ENCODE measurements around the gene ZNF205. TPM values are rescaled to one million over a fixed set of nuclear protein-coding genes. Genes with fewer than 3 reads are reported as not detected.

ZNF205 gene
- total and polyA plus RNA-seq, 9 of the 15 experiments (the other 6 are each of a cell fraction or from before 2014, with no cell fraction given), result 2.4 to 11.8 (median 5.1) TPM; not detected in 2

DNA sequence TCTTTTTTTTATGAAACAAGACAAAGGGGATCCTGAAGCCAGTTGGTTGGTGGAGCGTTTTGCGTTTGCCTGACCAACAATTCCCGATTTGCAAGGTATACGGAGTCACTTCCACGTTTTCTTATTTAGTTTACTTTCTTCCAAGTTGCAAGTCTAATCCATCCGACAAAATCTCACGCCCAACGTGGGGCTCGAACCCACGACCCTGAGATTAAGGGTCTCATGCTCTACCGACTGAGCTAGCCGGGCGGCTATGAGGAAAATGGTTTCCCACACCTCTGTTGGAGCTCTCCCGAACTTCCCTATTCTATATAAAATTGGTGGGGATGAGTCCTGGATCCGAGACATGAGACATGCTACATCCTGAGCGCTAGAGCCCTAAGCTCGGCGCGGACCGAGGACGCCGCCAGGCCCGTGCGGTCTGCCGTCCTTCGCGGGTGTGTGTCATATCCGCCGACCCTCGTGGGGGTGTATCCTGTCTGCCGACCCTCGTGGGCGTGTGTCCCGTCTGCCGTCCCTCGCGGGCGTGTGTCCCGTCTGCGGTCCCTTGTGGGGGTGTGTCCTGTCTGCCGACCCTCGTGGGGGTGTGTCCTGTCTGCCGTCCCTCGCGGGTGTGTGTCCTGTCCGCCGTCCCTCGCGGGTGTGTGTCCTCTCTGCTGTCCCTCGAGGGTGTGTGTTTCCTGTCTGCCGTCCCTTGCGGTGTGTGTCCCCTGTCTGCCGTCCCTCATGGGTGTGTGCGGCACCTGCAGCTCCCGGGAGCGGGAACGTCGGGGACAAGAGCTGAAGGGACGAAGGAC is 45.0 kb downstream of the ZNF205 start (continued):
- TF ChIP-seq, protein P1, sequence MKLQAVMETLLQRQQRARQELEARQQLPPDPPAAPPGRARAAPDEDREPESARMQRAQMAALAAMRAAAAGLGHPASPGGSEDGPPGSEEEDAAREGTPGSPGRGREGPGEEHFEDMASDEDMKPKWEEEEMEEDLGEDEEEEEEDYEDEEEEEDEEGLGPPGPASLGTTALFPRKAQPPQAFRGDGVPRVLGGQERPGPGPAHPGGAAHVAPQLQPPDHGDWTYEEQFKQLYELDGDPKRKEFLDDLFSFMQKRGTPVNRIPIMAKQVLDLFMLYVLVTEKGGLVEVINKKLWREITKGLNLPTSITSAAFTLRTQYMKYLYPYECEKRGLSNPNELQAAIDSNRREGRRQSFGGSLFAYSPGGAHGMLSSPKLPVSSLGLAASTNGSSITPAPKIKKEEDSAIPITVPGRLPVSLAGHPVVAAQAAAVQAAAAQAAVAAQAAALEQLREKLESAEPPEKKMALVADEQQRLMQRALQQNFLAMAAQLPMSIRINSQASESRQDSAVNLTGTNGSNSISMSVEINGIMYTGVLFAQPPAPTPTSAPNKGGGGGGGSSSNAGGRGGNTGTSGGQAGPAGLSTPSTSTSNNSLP (IDR thresholded peaks at IDR 0.05; ENCODE audit: borderline replicate concordance, low read depth, low read length), result peak; percentile 86; the same call in 1 of the 2 replicates
- TF ChIP-seq ZSCAN29 (IDR thresholded peaks at IDR 0.05) (peak; percentile 74), ZBED1 (IDR thresholded peaks at IDR 0.05) (no peak), MTA1 (IDR thresholded peaks at IDR 0.05; ENCODE audit: borderline replicate concordance) (peak; percentile 63; the same call in 1 of the 2 replicates), ZNF384 (IDR thresholded peaks at IDR 0.05; ENCODE audit: low read depth, low read length) (peak; percentile 73; the same call in 1 of the 2 replicates), TFAP4 (CRISPR knock-in tag; IDR thresholded peaks at IDR 0.05; ENCODE audit: borderline replicate concordance) (peak; percentile 64), ATF6 (CRISPR knock-in tag; IDR thresholded peaks at IDR 0.05) (no peak), UBTF (IDR thresholded peaks at IDR 0.05; ENCODE audit: borderline replicate concordance in 1 of 2, low read depth in 2 of 2, low read length in 2 of 2) (peak in 1 of 2 experiments; percentile 34; a peak in 1 of 4 replicates), CC2D1A (IDR thresholded peaks at IDR 0.05) (peak; percentile 7; the same call in 1 of the 2 replicates)
- TF ChIP-seq, protein P2, sequence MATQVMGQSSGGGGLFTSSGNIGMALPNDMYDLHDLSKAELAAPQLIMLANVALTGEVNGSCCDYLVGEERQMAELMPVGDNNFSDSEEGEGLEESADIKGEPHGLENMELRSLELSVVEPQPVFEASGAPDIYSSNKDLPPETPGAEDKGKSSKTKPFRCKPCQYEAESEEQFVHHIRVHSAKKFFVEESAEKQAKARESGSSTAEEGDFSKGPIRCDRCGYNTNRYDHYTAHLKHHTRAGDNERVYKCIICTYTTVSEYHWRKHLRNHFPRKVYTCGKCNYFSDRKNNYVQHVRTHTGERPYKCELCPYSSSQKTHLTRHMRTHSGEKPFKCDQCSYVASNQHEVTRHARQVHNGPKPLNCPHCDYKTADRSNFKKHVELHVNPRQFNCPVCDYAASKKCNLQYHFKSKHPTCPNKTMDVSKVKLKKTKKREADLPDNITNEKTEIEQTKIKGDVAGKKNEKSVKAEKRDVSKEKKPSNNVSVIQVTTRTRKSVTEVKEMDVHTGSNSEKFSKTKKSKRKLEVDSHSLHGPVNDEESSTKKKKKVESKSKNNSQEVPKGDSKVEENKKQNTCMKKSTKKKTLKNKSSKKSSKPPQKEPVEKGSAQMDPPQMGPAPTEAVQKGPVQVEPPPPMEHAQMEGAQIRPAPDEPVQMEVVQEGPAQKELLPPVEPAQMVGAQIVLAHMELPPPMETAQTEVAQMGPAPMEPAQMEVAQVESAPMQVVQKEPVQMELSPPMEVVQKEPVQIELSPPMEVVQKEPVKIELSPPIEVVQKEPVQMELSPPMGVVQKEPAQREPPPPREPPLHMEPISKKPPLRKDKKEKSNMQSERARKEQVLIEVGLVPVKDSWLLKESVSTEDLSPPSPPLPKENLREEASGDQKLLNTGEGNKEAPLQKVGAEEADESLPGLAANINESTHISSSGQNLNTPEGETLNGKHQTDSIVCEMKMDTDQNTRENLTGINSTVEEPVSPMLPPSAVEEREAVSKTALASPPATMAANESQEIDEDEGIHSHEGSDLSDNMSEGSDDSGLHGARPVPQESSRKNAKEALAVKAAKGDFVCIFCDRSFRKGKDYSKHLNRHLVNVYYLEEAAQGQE (IDR thresholded peaks at IDR 0.05; ENCODE audit: borderline replicate concordance), result no peak
- TF ChIP-seq, protein P2 (CRISPR knock-in tag; IDR thresholded peaks at IDR 0.05; ENCODE audit: low read depth), result no peak
